K562 (cell line): ENCODE results near the gene FLT1. TPM values are rescaled to one million over a fixed set of nuclear protein-coding genes. Genes with fewer than 3 reads are reported as not detected.

ENCODE experiments used
- ATAC-seq: fragments of 200-7000 bp; cut with Tn5 transposase; 3 replicates; pipeline ENCODE4 v1.9.1; 2020; ENCODE audit warnings: moderate library complexity
- BruUV-seq: library from RNA; stranded (reverse); fragments of 400-500 nt; replicated peaks from 2 replicates; lab custom pipeline; 2021; lab: Mats Ljungman, UMichigan
- CTCF ChIA-PET: fragments of 300-600 bp; formaldehyde crosslinking; extraction: SDS; loops from one replicate; lab custom pipeline; 2021; ENCODE audit warnings: low intra/inter-chr PET ratio; lab: Yijun Ruan, JAX
- POLR2A ChIA-PET: fragments of 300-600, 350-650 bp; sonication (Branson Sonifier 250); formaldehyde crosslinking; extraction: SDS; loops from one replicate; lab custom pipeline; 2021; ENCODE audit warnings: antibody characterized with exemption, inconsistent platforms; lab: Yijun Ruan, JAX
- DNase-seq, 4 experiments: peaks; one replicate each; pipeline versions ENCODE4 v3.0.0 to v3.0.0-alpha.2; 2011 to 2018; ENCODE audit warnings: low spot score in 3 of 4, mixed read lengths in 3 of 4; ENCODE audit errors: extremely low read depth in 1 of 4
- FAIRE-seq: peaks from 2 replicates; lab custom pipeline; 2011; peaks lifted over from hg19 to GRCh38; lab: Jason Lieb, UNC
- H2AFZ ChIP-seq: 2 replicates; pipeline ENCODE4 v1.6.0; 2011; ENCODE audit warnings: low read depth, low read length, control low read depth, inconsistent platforms
- H3K27ac ChIP-seq: fragments of 200-600 bp; 3 replicates; pipeline ENCODE4 v1.8.0; 2011; ENCODE audit warnings: low read depth, mild to moderate bottlenecking, control low read depth, inconsistent platforms, low read length, moderate library complexity, mixed read lengths; ENCODE audit errors: extremely low read depth
- H3K27me3 ChIP-seq, 2 experiments: fragments of 300-600 bp in 1 of 2; 2 replicates in 1 of 2; 3 replicates in 1 of 2; pipeline versions ENCODE4 v1.6.0 to v1.8.0; 2011; ENCODE audit warnings: inconsistent platforms in 2 of 2, low read length in 2 of 2, mild to moderate bottlenecking in 1 of 2, mixed read lengths in 1 of 2, moderate library complexity in 1 of 2; ENCODE audit not compliant: control insufficient read depth in 2 of 2, insufficient read depth in 2 of 2
- H3K36me3 ChIP-seq: fragments of 300-600 bp; 3 replicates; pipeline ENCODE4 v1.8.0; 2011; ENCODE audit warnings: mild to moderate bottlenecking, low read length, inconsistent platforms; ENCODE audit not compliant: control insufficient read depth, insufficient read depth
- H3K4me1 ChIP-seq, 2 experiments: fragments of 200-600 bp in 1 of 2; replicated peaks in 1 of 2; 2 replicates in 1 of 2; 3 replicates in 1 of 2; pipeline versions ENCODE4 v1.5.1 to v1.8.0; 2011; ENCODE audit warnings: inconsistent platforms in 2 of 2, low read length in 2 of 2, mild to moderate bottlenecking in 1 of 2, mixed read lengths in 1 of 2, moderate library complexity in 1 of 2; ENCODE audit not compliant: control insufficient read depth in 2 of 2, insufficient read depth in 2 of 2
- H3K4me2 ChIP-seq: 2 replicates; pipeline ENCODE4 v1.6.1; 2011; ENCODE audit warnings: low read length, control low read depth, inconsistent platforms, mixed read lengths; ENCODE audit not compliant: insufficient read depth
- H3K4me3 ChIP-seq: fragments of 200-600 bp; sonication (generic), shearing (Covaris generic); 2 replicates; pipeline ENCODE4 v1.5.1; 2016; ENCODE audit warnings: control low read depth, inconsistent platforms
- H3K79me2 ChIP-seq: fragments of 200-600 bp; 3 replicates; pipeline ENCODE4 v1.8.0; 2011; ENCODE audit warnings: low read length, inconsistent platforms; ENCODE audit not compliant: control insufficient read depth, insufficient read depth
- H3K9ac ChIP-seq, 2 experiments: 2 replicates each; pipeline versions ENCODE4 v1.6.0 to v1.6.1; 2011; ENCODE audit warnings: low read depth in 2 of 2, low read length in 2 of 2, control low read depth in 1 of 2, inconsistent platforms in 1 of 2, mild to moderate bottlenecking in 1 of 2, mixed read lengths in 1 of 2; ENCODE audit not compliant: insufficient read depth in 1 of 2
- H3K9me1 ChIP-seq: one replicate; pipeline ENCODE4 v1.6.0; 2011; ENCODE audit warnings: inconsistent platforms, mild to moderate bottlenecking, low read length, moderate library complexity; ENCODE audit not compliant: control insufficient read depth, insufficient read depth
- H3K9me3 ChIP-seq: replicated peaks from 2 replicates; pipeline ENCODE4 v1.5.1; 2011; ENCODE audit warnings: low read depth, low read length, inconsistent platforms; ENCODE audit not compliant: control insufficient read depth, insufficient read depth
- H4K20me1 ChIP-seq: replicated peaks from 2 replicates; pipeline ENCODE4 v1.6.1; 2011; ENCODE audit warnings: low read length, inconsistent platforms, mixed read lengths; ENCODE audit not compliant: control insufficient read depth, insufficient read depth
- CEBPB ChIP-seq: fragments of 450-650 bp; IDR thresholded peaks from 2 replicates; pipeline ENCODE4 v1.6.1; 2016; ENCODE audit warnings: missing genetic modification characterization, missing compliant biosample characterization
- FOSL1 ChIP-seq: fragments of 200-800 bp; sonication (Bioruptor generic); conservative IDR thresholded peaks from 2 replicates; pipeline ENCODE4 v1.6.1; 2016; ENCODE audit warnings: missing genetic modification characterization, missing compliant biosample characterization
- GABPA ChIP-seq: fragments of 200-800 bp; sonication (Bioruptor generic); conservative IDR thresholded peaks from 2 replicates; pipeline ENCODE4 v1.6.1; 2016; ENCODE audit warnings: low read depth, missing genetic modification characterization, missing compliant biosample characterization
- JUND ChIP-seq, 2 experiments: IDR thresholded peaks; 2 replicates in 1 of 2; 3 replicates in 1 of 2; pipeline ENCODE4 v1.6.1; 2011; ENCODE audit warnings: borderline replicate concordance in 2 of 2, low read depth in 2 of 2, low read length in 2 of 2, improper control_type of control experiment in 1 of 2, missing biosample characterization in 1 of 2, missing genetic modification characterization in 1 of 2, missing genetic modification reagents in 1 of 2
- KDM1A ChIP-seq, 2 experiments: fragments of 450-650 bp; IDR thresholded peaks; 2 replicates each; pipeline ENCODE4 v1.6.1; 2016; ENCODE audit warnings: mild to moderate bottlenecking in 2 of 2
- MTA3 ChIP-seq: fragments of 450-650 bp; formaldehyde crosslinking; IDR thresholded peaks from 2 replicates; pipeline ENCODE4 v1.6.1; 2017; ENCODE audit warnings: mild to moderate bottlenecking, borderline replicate concordance
- PCBP1 ChIP-seq: fragments of 200-400 bp; formaldehyde crosslinking; IDR thresholded peaks from 2 replicates; pipeline ENCODE4 v1.6.1; 2018; ENCODE audit warnings: mild to moderate bottlenecking, low read depth, low read length; ENCODE audit not compliant: poor library complexity, severe bottlenecking
- PRDM10 ChIP-seq: fragments of 450-650 bp; IDR thresholded peaks from 2 replicates; pipeline ENCODE4 v1.6.1; 2018; ENCODE audit not compliant: partially characterized antibody
- TEAD1 ChIP-seq, 2 experiments: fragments of 450-650 bp in 1 of 2; sonication (generic) in 1 of 2; formaldehyde crosslinking; IDR thresholded peaks; 2 replicates each; pipeline versions ENCODE4 v1.4.0 to v1.8.0; 2020 to 2022; ENCODE audit warnings: mild to moderate bottlenecking in 2 of 2, missing genetic modification reagents in 1 of 2
- ZNF175 ChIP-seq: fragments of 200-800 bp; sonication (Bioruptor generic); IDR thresholded peaks from 2 replicates; pipeline ENCODE4 v1.6.1; 2016; ENCODE audit warnings: low read depth, mild to moderate bottlenecking, missing genetic modification characterization, missing compliant biosample characterization
- ZNF274 ChIP-seq: IDR thresholded peaks from 2 replicates; pipeline ENCODE4 v1.6.1; 2011; ENCODE audit warnings: low read depth, mild to moderate bottlenecking, low read length, moderate library complexity, borderline replicate concordance
- ZNF592 ChIP-seq: fragments of 450-650 bp; IDR thresholded peaks from 2 replicates; pipeline ENCODE4 v1.6.1; 2017; ENCODE audit warnings: antibody characterized with exemption, mild to moderate bottlenecking
- WGBS: fragments of 100-300 bp; shearing (Covaris generic); methylation state at CpG from one replicate; pipeline ENCODE4 v1.1.6; 2016; ENCODE audit warnings: low coverage, mixed read lengths; ENCODE audit not compliant: insufficient coverage; ENCODE audit errors: missing lambda C conversion rate; 5-methylcytosine and 5-hydroxymethylcytosine counted together
- in situ Hi-C: fragments of 300-500 bp; cut with MboI; formaldehyde crosslinking; loops from 4 replicates; pipeline ENCODE4 v1.15.0; 2018; ENCODE audit warnings: inconsistent platforms, mixed read lengths
- intact Hi-C: fragments of 100-400 bp; cut with micrococcal nuclease; formaldehyde crosslinking; loops from 2 replicates; pipeline ENCODE4 v1.14.2; 2022
- polyA plus RNA-seq, 8 experiments: library from polyadenylated mRNA; depleted of rRNA in 4 of 8; stranded (reverse) in 5 of 8; unstranded in 3 of 8; fragments of >200 nt; fragmentation: Nextera tagmentation in 2 of 8; fragmentation: Illumina TruSeq in 1 of 8; extraction: Ambion mirVana in 2 of 8; extraction: Trizol in 1 of 8; gene quantifications; 2 replicates each; pipeline versions ENCODE4 v1.2.1 to v1.2.3, GENCODE V29; 2011 to 2014; ENCODE audit warnings: inconsistent platforms in 1 of 8, missing spikeins in 1 of 8
- total RNA-seq, 7 experiments: library from RNA; depleted of rRNA in 6 of 7; stranded (reverse); fragments of >200 nt in 6 of 7; fragmentation: Illumina TruSeq in 2 of 7; extraction: Trizol in 2 of 7; gene quantifications; 2 replicates each; pipeline versions ENCODE4 v1.2.1 to v1.2.3, GENCODE V29; 2011 to 2021; ENCODE audit warnings: low replicate concordance in 1 of 7

The FLT1 gene
- total and polyA plus RNA-seq, 9 of the 15 experiments (the other 6 are each of a cell fraction or from before 2014, with no cell fraction given) = 0.01 to 2.0 (median 0.22) TPM

- intact Hi-C loops = loop anchor here (10.0 kb wide), 1 partner anchor 233 kb away; no protein-coding TSS in a partner anchor
- H3K4me2 ChIP-seq = no peak overlapping the region
- POLR2A ChIA-PET = no interaction called here
- peak overlapping the region; percentile 82 for H2AFZ ChIP-seq
- DNase-seq (peak in 1 of 4 experiments; percentile 23), ATAC-seq (0 out of 3 replicates have a peak, but pooled peaks have one; percentile 31), FAIRE-seq (peak; percentile 69)
- no peaks in the 10 kb centered on the region for H3K9me1 ChIP-seq
- no peaks in the 10 kb centered on the region for H3K27me3 ChIP-seq
- no peaks in the 10 kb centered on the region for H3K9me3 ChIP-seq
- no peak overlapping the region for H3K4me3 ChIP-seq
- in situ Hi-C loops = no loop called here
- BruUV-seq = no TSS peak
- CTCF ChIA-PET = no interaction called here
- no peak overlapping the region for H3K9ac ChIP-seq
- no peaks in the 10 kb centered on the region for H4K20me1 ChIP-seq
- H3K4me1 ChIP-seq = peaks cover 0 to 3% of the 10 kb centered on the region in 2 experiments; a peak in 2 of 5 replicates
- no peaks in the 10 kb centered on the region for H3K36me3 ChIP-seq
- WGBS = 5% methylated on average over 7 of the region's 7 CpGs
- H3K27ac ChIP-seq = no peak overlapping the region
- no peaks in the 10 kb centered on the region for H3K79me2 ChIP-seq
- TF ChIP-seq FOSL1 (tag) (peak; percentile 66), ZNF175 (peak; percentile 43; the same call in 1 of the 2 replicates), JUND (IDR thresholded peaks at IDR 0.05; ENCODE audit: borderline replicate concordance, low read depth, low read length) (peak; percentile 76; the same call in 1 of the 2 replicates), JUND (tag; IDR thresholded peaks at IDR 0.05; ENCODE audit: borderline replicate concordance, low read depth, low read length) (0 out of 3 replicates have a peak, but pooled peaks have one; percentile 51), TEAD1 (CRISPR knock-in tag; IDR thresholded peaks at IDR 0.05) (no peak), PRDM10 (peak; percentile 15), CEBPB (tag) (peak; percentile 26; the same call in 1 of the 2 replicates), PCBP1 (no peak), GABPA (0 out of 2 replicates have a peak, but pooled peaks have one; percentile 18), MTA3 (no peak), ZNF592 (0 out of 2 replicates have a peak, but pooled peaks have one; percentile 16), KDM1A (IDR thresholded peaks at IDR 0.05) (0 out of 4 replicates have a peak, but pooled peaks of 1 of the 2 experiments have one; percentile 9), ZNF274 (no peak)
Observed at GRCh38 chr13:28401303-28402056, 93.4 kb downstream of the FLT1 start.
